ENCODE data around the gene TULP1.

DNA sequence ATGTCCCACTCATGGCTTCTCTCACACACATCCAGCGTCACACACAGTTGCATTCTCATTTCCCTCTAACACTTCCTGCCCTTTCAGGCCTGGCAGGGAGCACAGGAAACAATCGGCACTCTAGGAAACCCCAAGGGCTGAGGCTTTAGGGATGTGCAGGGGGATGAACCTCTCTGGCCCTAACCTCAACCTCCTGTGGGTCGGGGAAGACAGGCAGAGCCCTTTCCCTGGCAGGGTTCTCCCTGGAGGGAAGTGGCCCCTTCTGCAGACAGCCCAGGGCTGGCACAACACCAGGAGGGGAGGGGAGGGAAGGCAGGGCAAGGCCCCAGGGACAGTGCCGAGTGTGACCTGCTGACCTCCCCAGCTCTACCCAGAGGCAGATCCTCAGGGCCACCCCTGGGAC, 18.5 kb downstream of the TULP1 start:
- TF ChIP-seq, protein P1, sequence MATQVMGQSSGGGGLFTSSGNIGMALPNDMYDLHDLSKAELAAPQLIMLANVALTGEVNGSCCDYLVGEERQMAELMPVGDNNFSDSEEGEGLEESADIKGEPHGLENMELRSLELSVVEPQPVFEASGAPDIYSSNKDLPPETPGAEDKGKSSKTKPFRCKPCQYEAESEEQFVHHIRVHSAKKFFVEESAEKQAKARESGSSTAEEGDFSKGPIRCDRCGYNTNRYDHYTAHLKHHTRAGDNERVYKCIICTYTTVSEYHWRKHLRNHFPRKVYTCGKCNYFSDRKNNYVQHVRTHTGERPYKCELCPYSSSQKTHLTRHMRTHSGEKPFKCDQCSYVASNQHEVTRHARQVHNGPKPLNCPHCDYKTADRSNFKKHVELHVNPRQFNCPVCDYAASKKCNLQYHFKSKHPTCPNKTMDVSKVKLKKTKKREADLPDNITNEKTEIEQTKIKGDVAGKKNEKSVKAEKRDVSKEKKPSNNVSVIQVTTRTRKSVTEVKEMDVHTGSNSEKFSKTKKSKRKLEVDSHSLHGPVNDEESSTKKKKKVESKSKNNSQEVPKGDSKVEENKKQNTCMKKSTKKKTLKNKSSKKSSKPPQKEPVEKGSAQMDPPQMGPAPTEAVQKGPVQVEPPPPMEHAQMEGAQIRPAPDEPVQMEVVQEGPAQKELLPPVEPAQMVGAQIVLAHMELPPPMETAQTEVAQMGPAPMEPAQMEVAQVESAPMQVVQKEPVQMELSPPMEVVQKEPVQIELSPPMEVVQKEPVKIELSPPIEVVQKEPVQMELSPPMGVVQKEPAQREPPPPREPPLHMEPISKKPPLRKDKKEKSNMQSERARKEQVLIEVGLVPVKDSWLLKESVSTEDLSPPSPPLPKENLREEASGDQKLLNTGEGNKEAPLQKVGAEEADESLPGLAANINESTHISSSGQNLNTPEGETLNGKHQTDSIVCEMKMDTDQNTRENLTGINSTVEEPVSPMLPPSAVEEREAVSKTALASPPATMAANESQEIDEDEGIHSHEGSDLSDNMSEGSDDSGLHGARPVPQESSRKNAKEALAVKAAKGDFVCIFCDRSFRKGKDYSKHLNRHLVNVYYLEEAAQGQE (IDR thresholded peaks at IDR 0.05), result no peak
- TF ChIP-seq, protein P2, sequence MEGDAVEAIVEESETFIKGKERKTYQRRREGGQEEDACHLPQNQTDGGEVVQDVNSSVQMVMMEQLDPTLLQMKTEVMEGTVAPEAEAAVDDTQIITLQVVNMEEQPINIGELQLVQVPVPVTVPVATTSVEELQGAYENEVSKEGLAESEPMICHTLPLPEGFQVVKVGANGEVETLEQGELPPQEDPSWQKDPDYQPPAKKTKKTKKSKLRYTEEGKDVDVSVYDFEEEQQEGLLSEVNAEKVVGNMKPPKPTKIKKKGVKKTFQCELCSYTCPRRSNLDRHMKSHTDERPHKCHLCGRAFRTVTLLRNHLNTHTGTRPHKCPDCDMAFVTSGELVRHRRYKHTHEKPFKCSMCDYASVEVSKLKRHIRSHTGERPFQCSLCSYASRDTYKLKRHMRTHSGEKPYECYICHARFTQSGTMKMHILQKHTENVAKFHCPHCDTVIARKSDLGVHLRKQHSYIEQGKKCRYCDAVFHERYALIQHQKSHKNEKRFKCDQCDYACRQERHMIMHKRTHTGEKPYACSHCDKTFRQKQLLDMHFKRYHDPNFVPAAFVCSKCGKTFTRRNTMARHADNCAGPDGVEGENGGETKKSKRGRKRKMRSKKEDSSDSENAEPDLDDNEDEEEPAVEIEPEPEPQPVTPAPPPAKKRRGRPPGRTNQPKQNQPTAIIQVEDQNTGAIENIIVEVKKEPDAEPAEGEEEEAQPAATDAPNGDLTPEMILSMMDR (IDR thresholded peaks at IDR 0.05; ENCODE audit: low read depth, low read length, missing input control), result no peak
- TF ChIP-seq TAF1 (conservative IDR thresholded peaks at IDR 0.05) (no peak), YY1 (IDR thresholded peaks at IDR 0.05) (no peak)
- TF ChIP-seq, protein P3, sequence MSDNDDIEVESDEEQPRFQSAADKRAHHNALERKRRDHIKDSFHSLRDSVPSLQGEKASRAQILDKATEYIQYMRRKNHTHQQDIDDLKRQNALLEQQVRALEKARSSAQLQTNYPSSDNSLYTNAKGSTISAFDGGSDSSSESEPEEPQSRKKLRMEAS (IDR thresholded peaks at IDR 0.05), result no peak
